Measurements from ENCODE around the gene AKAP13.
"Not testable (repeated sequence)": the region's sequence is repeated elsewhere in the genome, so short reads cannot be mapped to it uniquely, and the experiment has no call there.

AKAP13 gene

GRCh38 chr15:85571780-85572179, 191.4 kb downstream of the AKAP13 start:
- no peak for DNase-seq (ENCODE audit: low read depth)

- DNase-seq (ENCODE audit: low read depth), result no peak
Measured at GRCh38 chr15:85576392-85576791, 196.0 kb downstream of the AKAP13 start.

- no peak for DNase-seq (ENCODE audit: low read depth)
Measured at GRCh38 chr15:85578941-85579701, 198.7 kb downstream of the AKAP13 start.

- DNase-seq (ENCODE audit: low read depth), result no peak
Measured at GRCh38 chr15:85579957-85580694, 199.7 kb downstream of the AKAP13 start.

GRCh38 chr15:85580879-85581278, 200.5 kb downstream of the AKAP13 start:
- DNase-seq (ENCODE audit: low read depth), result no peak

GRCh38 chr15:85581495-85581894, 201.1 kb downstream of the AKAP13 start:
- no peak for DNase-seq (ENCODE audit: low read depth)

GRCh38 chr15:85582131-85583079, 202.0 kb downstream of the AKAP13 start:
- DNase-seq (ENCODE audit: low read depth), result no peak

GRCh38 chr15:85583442-85583841, 203.0 kb downstream of the AKAP13 start:
- DNase-seq (ENCODE audit: low read depth), result no peak

- DNase-seq (ENCODE audit: low read depth), result peak; percentile 57
Measured at GRCh38 chr15:85583923-85584390, 203.6 kb downstream of the AKAP13 start.

GRCh38 chr15:85584872-85585271, 204.5 kb downstream of the AKAP13 start:
- DNase-seq (ENCODE audit: low read depth), result no peak

- not testable (repeated sequence) for DNase-seq (ENCODE audit: low read depth)
Measured at GRCh38 chr15:85586196-85586595, 205.8 kb downstream of the AKAP13 start.

- DNase-seq (ENCODE audit: low read depth), result no peak
Measured at GRCh38 chr15:85587707-85588411, 207.5 kb downstream of the AKAP13 start.

GRCh38 chr15:85588677-85589076, 208.3 kb downstream of the AKAP13 start:
- DNase-seq (ENCODE audit: low read depth), result no peak

- DNase-seq (ENCODE audit: low read depth), result no peak
Measured at GRCh38 chr15:85589851-85590250, 209.4 kb downstream of the AKAP13 start.

GRCh38 chr15:85591622-85592021, 211.2 kb downstream of the AKAP13 start:
- DNase-seq (ENCODE audit: low read depth), result no peak

GRCh38 chr15:85592148-85592547, 211.7 kb downstream of the AKAP13 start:
- DNase-seq (ENCODE audit: low read depth), result no peak

- no peak for DNase-seq (ENCODE audit: low read depth)
Measured at GRCh38 chr15:85593809-85594445, 213.5 kb downstream of the AKAP13 start.

- no peak for DNase-seq (ENCODE audit: low read depth)
Measured at GRCh38 chr15:85595804-85596536, 215.6 kb downstream of the AKAP13 start.

- DNase-seq (ENCODE audit: low read depth), result no peak
Measured at GRCh38 chr15:85597155-85597815, 216.9 kb downstream of the AKAP13 start.

GRCh38 chr15:85598219-85598618, 217.8 kb downstream of the AKAP13 start:
- no peak for DNase-seq (ENCODE audit: low read depth)
